PC-9 (cell line): ENCODE measurements around the gene CNFN. TPM values are rescaled to one million over a fixed set of nuclear protein-coding genes. Genes with fewer than 3 reads are reported as not detected.

Source experiments
- BruUV-seq: library from RNA; stranded (reverse); fragments of 400-500 nt; replicated peaks from 2 replicates; lab custom pipeline; 2021; lab: Mats Ljungman, UMichigan
- CTCF ChIA-PET: fragments of 300-600 bp; sonication (Branson Sonifier 250); formaldehyde crosslinking; loops from one replicate; lab custom pipeline; 2022; ENCODE audit warnings: antibody characterized with exemption; lab: Charles Lee
- POLR2A ChIA-PET: fragments of 300-600 bp; sonication (Branson Sonifier 250); formaldehyde crosslinking; loops from one replicate; lab custom pipeline; 2022; ENCODE audit warnings: antibody characterized with exemption; ENCODE audit not compliant: unreplicated experiment; lab: Charles Lee
- DNase-seq, 2 experiments: peaks; one replicate each; pipeline versions ENCODE4 v3.0.0 to v3.0.0-alpha.2; 2015 to 2022; ENCODE audit warnings: mixed read lengths in 1 of 2
- H2AFZ ChIP-seq: fragments of 200-600 bp; sonication (generic); 2 replicates; pipeline ENCODE4 v1.8.1; 2017; ENCODE audit warnings: antibody characterized with exemption
- H3F3A ChIP-seq: fragments of 200-600 bp; sonication (generic); 2 replicates; pipeline ENCODE4 v1.8.1; 2017; ENCODE audit warnings: antibody characterized with exemption, mild to moderate bottlenecking, low read depth; ENCODE audit not compliant: insufficient read depth
- H3K27ac ChIP-seq: fragments of 200-600 bp; sonication (generic); 2 replicates; pipeline ENCODE4 v1.6.1; 2016; ENCODE audit warnings: mixed run types
- H3K27me3 ChIP-seq: fragments of 200-600 bp; sonication (generic); 2 replicates; pipeline ENCODE4 v1.6.1; 2016; ENCODE audit warnings: low read depth, mixed run types; ENCODE audit not compliant: insufficient read depth
- H3K36me3 ChIP-seq: fragments of 200-600 bp; sonication (generic); 2 replicates; pipeline ENCODE4 v1.6.1; 2016; ENCODE audit warnings: low read depth, mixed run types
- H3K4me1 ChIP-seq: fragments of 200-600 bp; sonication (generic); replicated peaks from 2 replicates; pipeline ENCODE4 v1.6.1; 2016; ENCODE audit warnings: mixed run types; ENCODE audit not compliant: insufficient read depth
- H3K4me2 ChIP-seq: fragments of 200-600 bp; sonication (generic); 2 replicates; pipeline ENCODE4 v1.6.1; 2017; ENCODE audit warnings: mixed run types
- H3K4me3 ChIP-seq: fragments of 200-600 bp; sonication (generic); 2 replicates; pipeline ENCODE4 v1.6.1; 2016; ENCODE audit warnings: mixed run types
- H3K79me2 ChIP-seq: fragments of 200-600 bp; sonication (generic); 2 replicates; pipeline ENCODE4 v1.6.1; 2017; ENCODE audit warnings: low read depth, mixed run types
- H3K9me2 ChIP-seq: fragments of 200-600 bp; sonication (generic); 2 replicates; pipeline ENCODE4 v1.8.1; 2017; ENCODE audit warnings: mild to moderate bottlenecking; ENCODE audit not compliant: insufficient read depth
- H3K9me3 ChIP-seq: fragments of 200-600 bp; sonication (generic); 2 replicates; pipeline ENCODE4 v1.8.1; 2016; ENCODE audit warnings: low read depth; ENCODE audit not compliant: insufficient read depth
- H4K20me1 ChIP-seq: fragments of 200-600 bp; sonication (generic); 2 replicates; pipeline ENCODE4 v1.8.1; 2017; ENCODE audit not compliant: insufficient read depth
- EZH2 ChIP-seq: fragments of 200-600 bp; sonication (generic); IDR thresholded peaks from 2 replicates; pipeline ENCODE4 v1.8.0; 2017; ENCODE audit warnings: antibody characterized with exemption, low read depth
- intact Hi-C: fragments of 100-400 bp; cut with micrococcal nuclease; formaldehyde crosslinking; loops from one replicate; pipeline ENCODE4 v1.10.0; 2022; ENCODE audit not compliant: unreplicated experiment
- total RNA-seq: library from RNA; stranded (reverse); gene quantifications from 2 replicates; pipeline ENCODE4 v1.2.3, GENCODE V29; 2021
- TF ChIP-seq, protein P1 (sequence below): fragments of 200-600 bp; sonication (generic); conservative IDR thresholded peaks from 2 replicates; pipeline ENCODE4 v1.6.1; 2017; ENCODE audit warnings: mixed run types, antibody characterized with exemption, mild to moderate bottlenecking, moderate library complexity

The CNFN gene
- total RNA-seq, 1 experiment from 2014 or later = 4.9 TPM

DNA sequence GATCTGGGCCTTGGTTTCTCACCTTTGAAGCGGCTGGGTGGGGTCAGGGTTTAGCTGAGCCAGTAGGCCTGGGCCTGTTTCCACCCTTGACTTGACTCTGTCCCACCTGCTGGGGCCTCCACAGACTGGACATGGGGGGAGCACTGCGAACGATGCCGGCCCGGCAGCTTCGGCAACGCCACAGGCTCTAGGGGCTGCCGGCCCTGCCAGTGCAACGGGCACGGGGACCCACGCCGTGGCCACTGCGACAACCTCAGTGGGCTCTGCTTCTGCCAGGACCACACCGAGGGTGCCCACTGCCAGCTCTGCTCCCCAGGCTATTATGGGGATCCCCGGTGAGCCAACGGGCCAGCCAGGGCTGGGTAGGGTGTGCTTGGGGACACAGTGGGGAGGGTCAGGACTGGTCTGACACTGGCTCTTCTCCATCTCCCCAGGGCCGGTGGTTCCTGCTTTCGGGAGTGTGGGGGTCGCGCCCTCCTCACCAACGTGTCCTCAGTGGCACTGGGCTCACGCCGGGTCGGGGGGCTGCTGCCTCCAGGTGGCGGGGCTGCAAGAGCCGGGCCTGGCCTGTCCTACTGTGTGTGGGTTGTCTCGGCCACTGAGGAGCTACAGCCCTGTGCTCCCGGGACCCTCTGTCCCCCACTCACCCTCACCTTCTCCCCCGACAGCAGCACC is 36.6 kb downstream of the CNFN start:
- no peaks in the 10 kb centered on the region for H3K27me3 ChIP-seq
- no TSS peak for BruUV-seq
- CTCF ChIA-PET = no interaction called here

DNA sequence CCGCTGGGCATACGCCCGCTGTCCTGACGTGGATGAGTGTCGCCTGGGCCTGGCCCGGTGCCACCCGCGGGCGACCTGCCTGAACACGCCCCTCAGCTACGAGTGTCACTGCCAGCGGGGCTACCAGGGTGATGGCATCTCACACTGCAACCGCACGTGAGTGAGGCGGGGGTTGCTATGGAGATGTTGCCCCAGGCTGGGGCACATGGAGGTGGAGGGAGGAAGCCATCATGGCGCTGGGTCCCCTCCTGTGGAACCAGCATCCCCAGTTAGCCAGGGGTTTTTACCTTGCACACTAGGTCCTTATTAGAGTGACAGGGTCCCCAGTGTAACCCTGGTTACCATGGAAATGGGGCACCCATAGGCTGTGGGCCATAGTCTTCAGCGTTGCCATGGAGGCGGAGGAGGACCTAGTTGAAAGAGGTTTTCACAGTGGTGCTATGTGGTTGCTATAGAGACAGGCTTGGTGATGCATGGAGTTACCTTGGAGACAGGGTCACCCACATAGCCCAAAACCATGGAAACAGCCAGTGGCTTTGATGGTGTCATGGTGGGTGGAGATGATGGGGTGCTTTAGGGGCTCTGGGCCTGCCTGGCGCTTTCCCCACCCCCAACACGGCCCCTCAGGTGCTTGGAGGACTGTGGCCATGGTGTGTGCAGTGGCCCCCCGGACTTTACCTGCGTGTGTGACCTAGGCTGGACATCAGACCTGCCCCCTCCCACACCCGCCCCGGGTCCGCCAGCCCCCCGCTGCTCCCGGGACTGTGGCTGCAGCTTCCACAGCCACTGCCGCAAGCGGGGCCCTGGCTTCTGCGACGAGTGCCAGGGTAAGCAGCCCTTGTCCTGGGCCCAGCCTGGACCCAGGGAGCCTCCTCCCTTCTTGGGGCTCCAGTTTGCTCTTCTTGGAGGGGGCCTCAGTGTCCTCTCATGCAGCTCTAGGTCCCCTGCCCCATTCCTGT is 37.5 kb downstream of the CNFN start:
- Histone ChIP-seq H3K36me3 (no peaks in the 10 kb centered on the region; the same call in 1 of the 2 replicates), H3K27me3 (no peaks in the 10 kb centered on the region), H3K9me3 (no peaks in the 10 kb centered on the region), H3F3A (no peaks in the 10 kb centered on the region), H3K4me2 (no peak overlapping the region), H4K20me1 (no peaks in the 10 kb centered on the region), H3K27ac (no peak overlapping the region), H2AFZ (no peak overlapping the region), H3K4me3 (no peak overlapping the region), H3K79me2 (no peaks in the 10 kb centered on the region), H3K9me2 (no peaks in the 10 kb centered on the region), H3K4me1 (no peaks in the 10 kb centered on the region)
- no TSS peak for BruUV-seq
- POLR2A ChIA-PET = no interaction called here
- CTCF ChIA-PET = no interaction called here
- intact Hi-C loops = no loop called here
- TF ChIP-seq, protein P1, sequence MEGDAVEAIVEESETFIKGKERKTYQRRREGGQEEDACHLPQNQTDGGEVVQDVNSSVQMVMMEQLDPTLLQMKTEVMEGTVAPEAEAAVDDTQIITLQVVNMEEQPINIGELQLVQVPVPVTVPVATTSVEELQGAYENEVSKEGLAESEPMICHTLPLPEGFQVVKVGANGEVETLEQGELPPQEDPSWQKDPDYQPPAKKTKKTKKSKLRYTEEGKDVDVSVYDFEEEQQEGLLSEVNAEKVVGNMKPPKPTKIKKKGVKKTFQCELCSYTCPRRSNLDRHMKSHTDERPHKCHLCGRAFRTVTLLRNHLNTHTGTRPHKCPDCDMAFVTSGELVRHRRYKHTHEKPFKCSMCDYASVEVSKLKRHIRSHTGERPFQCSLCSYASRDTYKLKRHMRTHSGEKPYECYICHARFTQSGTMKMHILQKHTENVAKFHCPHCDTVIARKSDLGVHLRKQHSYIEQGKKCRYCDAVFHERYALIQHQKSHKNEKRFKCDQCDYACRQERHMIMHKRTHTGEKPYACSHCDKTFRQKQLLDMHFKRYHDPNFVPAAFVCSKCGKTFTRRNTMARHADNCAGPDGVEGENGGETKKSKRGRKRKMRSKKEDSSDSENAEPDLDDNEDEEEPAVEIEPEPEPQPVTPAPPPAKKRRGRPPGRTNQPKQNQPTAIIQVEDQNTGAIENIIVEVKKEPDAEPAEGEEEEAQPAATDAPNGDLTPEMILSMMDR = no peak
- no peak for TF ChIP-seq EZH2
- no peak for DNase-seq

More for the DNA sequence above, 36.6 kb downstream of the CNFN start:
- intact Hi-C loops = no loop called here
- no peaks in the 10 kb centered on the region for H4K20me1 ChIP-seq
- no peaks in the 10 kb centered on the region for H3K9me2 ChIP-seq
- no peak for DNase-seq
- H3K9me3 ChIP-seq = no peaks in the 10 kb centered on the region
- no peaks in the 10 kb centered on the region for H3F3A ChIP-seq
- H3K79me2 ChIP-seq = no peaks in the 10 kb centered on the region
- no peaks in the 10 kb centered on the region for H3K4me1 ChIP-seq
- H2AFZ ChIP-seq = no peak overlapping the region
- no peak overlapping the region for H3K4me2 ChIP-seq
- POLR2A ChIA-PET = no interaction called here
- no peak overlapping the region for H3K4me3 ChIP-seq
- no peak overlapping the region for H3K27ac ChIP-seq
- H3K36me3 ChIP-seq = no peaks in the 10 kb centered on the region
- TF ChIP-seq, protein P1 = no peak
- TF ChIP-seq EZH2 = no peak

DNA sequence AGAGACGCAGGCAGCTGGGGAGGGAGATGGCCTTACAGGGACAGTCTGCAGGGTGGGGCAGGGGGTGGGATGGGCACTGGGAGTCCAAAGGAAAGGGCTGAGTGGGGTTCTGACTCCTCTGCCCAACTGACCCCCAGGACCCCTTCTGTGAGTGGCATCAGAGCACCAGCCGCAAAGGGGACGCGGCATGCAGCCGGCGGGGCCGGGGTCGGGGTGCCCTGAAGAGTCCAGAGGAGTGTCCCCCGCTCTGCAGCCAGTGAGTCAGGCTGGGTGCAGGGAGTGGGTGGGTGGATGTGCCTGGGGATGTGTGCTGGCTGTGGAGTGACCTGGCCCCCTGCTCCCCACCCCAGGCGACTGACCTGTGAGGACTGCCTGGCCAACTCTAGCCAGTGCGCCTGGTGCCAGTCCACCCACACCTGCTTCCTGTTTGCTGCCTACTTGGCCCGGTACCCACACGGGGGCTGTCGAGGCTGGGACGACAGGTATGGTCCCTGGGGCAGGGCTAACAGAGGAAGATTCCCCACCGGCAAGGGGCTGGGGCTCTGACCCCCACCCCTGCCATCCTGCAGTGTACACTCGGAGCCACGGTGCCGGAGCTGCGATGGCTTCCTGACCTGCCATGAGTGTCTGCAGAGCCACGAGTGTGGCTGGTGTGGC is 38.9 kb downstream of the CNFN start:
- Histone ChIP-seq H3K36me3 (no peaks in the 10 kb centered on the region; the same call in 1 of the 2 replicates), H3K27me3 (no peaks in the 10 kb centered on the region), H2AFZ (no peak overlapping the region), H3K27ac (no peak overlapping the region), H3K9me2 (no peaks in the 10 kb centered on the region), H3K79me2 (no peaks in the 10 kb centered on the region), H3K4me1 (no peaks in the 10 kb centered on the region), H3F3A (no peaks in the 10 kb centered on the region), H3K9me3 (no peaks in the 10 kb centered on the region), H3K4me3 (no peak overlapping the region), H4K20me1 (no peaks in the 10 kb centered on the region), H3K4me2 (no peak overlapping the region)
- ChIA-PET POLR2A (no interaction called here), CTCF (no interaction called here)
- no TSS peak for BruUV-seq
- TF ChIP-seq EZH2 = no peak
- TF ChIP-seq, protein P1 = no peak
- intact Hi-C loops = no loop called here
- no peak for DNase-seq
